K562 (cell line): ENCODE results near the gene IMMP2L. TPM values are rescaled to one million over a fixed set of nuclear protein-coding genes. Genes with fewer than 3 reads are reported as not detected.

Source experiments
- ATAC-seq: fragments of 200-7000 bp; cut with Tn5 transposase; 3 replicates; pipeline ENCODE4 v1.9.1; 2020; ENCODE audit warnings: moderate library complexity
- BruUV-seq: library from RNA; stranded (reverse); fragments of 400-500 nt; replicated peaks from 2 replicates; lab custom pipeline; 2021; lab: Mats Ljungman, UMichigan
- CTCF ChIA-PET: fragments of 300-600 bp; formaldehyde crosslinking; extraction: SDS; loops from one replicate; lab custom pipeline; 2021; ENCODE audit warnings: low intra/inter-chr PET ratio; lab: Yijun Ruan, JAX
- POLR2A ChIA-PET: fragments of 300-600, 350-650 bp; sonication (Branson Sonifier 250); formaldehyde crosslinking; extraction: SDS; loops from one replicate; lab custom pipeline; 2021; ENCODE audit warnings: antibody characterized with exemption, inconsistent platforms; lab: Yijun Ruan, JAX
- DNase-seq, 4 experiments: peaks; one replicate each; pipeline versions ENCODE4 v3.0.0 to v3.0.0-alpha.2; 2011 to 2018; ENCODE audit warnings: low spot score in 3 of 4, mixed read lengths in 3 of 4; ENCODE audit errors: extremely low read depth in 1 of 4
- FAIRE-seq: peaks from 2 replicates; lab custom pipeline; 2011; peaks lifted over from hg19 to GRCh38; lab: Jason Lieb, UNC
- H2AFZ ChIP-seq: 2 replicates; pipeline ENCODE4 v1.6.0; 2011; ENCODE audit warnings: low read depth, low read length, control low read depth, inconsistent platforms
- H3K27ac ChIP-seq: fragments of 200-600 bp; 3 replicates; pipeline ENCODE4 v1.8.0; 2011; ENCODE audit warnings: low read depth, mild to moderate bottlenecking, control low read depth, inconsistent platforms, low read length, moderate library complexity, mixed read lengths; ENCODE audit errors: extremely low read depth
- H3K27me3 ChIP-seq, 2 experiments: fragments of 300-600 bp in 1 of 2; 2 replicates in 1 of 2; 3 replicates in 1 of 2; pipeline versions ENCODE4 v1.6.0 to v1.8.0; 2011; ENCODE audit warnings: inconsistent platforms in 2 of 2, low read length in 2 of 2, mild to moderate bottlenecking in 1 of 2, mixed read lengths in 1 of 2, moderate library complexity in 1 of 2; ENCODE audit not compliant: control insufficient read depth in 2 of 2, insufficient read depth in 2 of 2
- H3K36me3 ChIP-seq: fragments of 300-600 bp; 3 replicates; pipeline ENCODE4 v1.8.0; 2011; ENCODE audit warnings: mild to moderate bottlenecking, low read length, inconsistent platforms; ENCODE audit not compliant: control insufficient read depth, insufficient read depth
- H3K4me1 ChIP-seq, 2 experiments: fragments of 200-600 bp in 1 of 2; replicated peaks in 1 of 2; 2 replicates in 1 of 2; 3 replicates in 1 of 2; pipeline versions ENCODE4 v1.5.1 to v1.8.0; 2011; ENCODE audit warnings: inconsistent platforms in 2 of 2, low read length in 2 of 2, mild to moderate bottlenecking in 1 of 2, mixed read lengths in 1 of 2, moderate library complexity in 1 of 2; ENCODE audit not compliant: control insufficient read depth in 2 of 2, insufficient read depth in 2 of 2
- H3K4me2 ChIP-seq: 2 replicates; pipeline ENCODE4 v1.6.1; 2011; ENCODE audit warnings: low read length, control low read depth, inconsistent platforms, mixed read lengths; ENCODE audit not compliant: insufficient read depth
- H3K4me3 ChIP-seq: fragments of 200-600 bp; sonication (generic), shearing (Covaris generic); 2 replicates; pipeline ENCODE4 v1.5.1; 2016; ENCODE audit warnings: control low read depth, inconsistent platforms
- H3K79me2 ChIP-seq: fragments of 200-600 bp; 3 replicates; pipeline ENCODE4 v1.8.0; 2011; ENCODE audit warnings: low read length, inconsistent platforms; ENCODE audit not compliant: control insufficient read depth, insufficient read depth
- H3K9ac ChIP-seq, 2 experiments: 2 replicates each; pipeline versions ENCODE4 v1.6.0 to v1.6.1; 2011; ENCODE audit warnings: low read depth in 2 of 2, low read length in 2 of 2, control low read depth in 1 of 2, inconsistent platforms in 1 of 2, mild to moderate bottlenecking in 1 of 2, mixed read lengths in 1 of 2; ENCODE audit not compliant: insufficient read depth in 1 of 2
- H3K9me1 ChIP-seq: one replicate; pipeline ENCODE4 v1.6.0; 2011; ENCODE audit warnings: inconsistent platforms, mild to moderate bottlenecking, low read length, moderate library complexity; ENCODE audit not compliant: control insufficient read depth, insufficient read depth
- H3K9me3 ChIP-seq: replicated peaks from 2 replicates; pipeline ENCODE4 v1.5.1; 2011; ENCODE audit warnings: low read depth, low read length, inconsistent platforms; ENCODE audit not compliant: control insufficient read depth, insufficient read depth
- H4K20me1 ChIP-seq: replicated peaks from 2 replicates; pipeline ENCODE4 v1.6.1; 2011; ENCODE audit warnings: low read length, inconsistent platforms, mixed read lengths; ENCODE audit not compliant: control insufficient read depth, insufficient read depth
- BMI1 ChIP-seq: fragments of 150-350 bp; IDR thresholded peaks from 2 replicates; pipeline ENCODE4 v1.6.1; 2014; ENCODE audit warnings: low read length
- CEBPG ChIP-seq, 3 experiments: fragments of 200-800 bp in 1 of 3; sonication (Bioruptor generic) in 1 of 3; sonication (generic) in 1 of 3; formaldehyde crosslinking in 1 of 3; IDR thresholded peaks in 2 of 3; conservative IDR thresholded peaks in 1 of 3; 2 replicates each; pipeline versions ENCODE4 v1.6.1 to v1.8.0; 2016 to 2022; ENCODE audit warnings: missing compliant biosample characterization in 2 of 3, missing genetic modification characterization in 2 of 3, mild to moderate bottlenecking in 1 of 3, missing genetic modification reagents in 1 of 3
- HLTF ChIP-seq: fragments of 450-650 bp; IDR thresholded peaks from 2 replicates; pipeline ENCODE4 v1.6.1; 2016
- HMG20B ChIP-seq: fragments of 250-450 bp; sonication (Bioruptor Pico); IDR thresholded peaks from 2 replicates; pipeline ENCODE4 v1.5.0; 2021; ENCODE audit warnings: mild to moderate bottlenecking
- HMGN3 ChIP-seq: IDR thresholded peaks from 2 replicates; pipeline ENCODE4 v1.6.1; 2011; ENCODE audit warnings: borderline replicate concordance, low read depth, mild to moderate bottlenecking, mixed read lengths, low read length; ENCODE audit not compliant: insufficient read length; ENCODE audit errors: extremely low read depth
- MTA3 ChIP-seq: fragments of 450-650 bp; formaldehyde crosslinking; IDR thresholded peaks from 2 replicates; pipeline ENCODE4 v1.6.1; 2017; ENCODE audit warnings: mild to moderate bottlenecking, borderline replicate concordance
- PRPF4 ChIP-seq: fragments of 200-400 bp; formaldehyde crosslinking; IDR thresholded peaks from one replicate; pipeline ENCODE4 v1.6.1; 2017; ENCODE audit warnings: low read length, low read depth, mild to moderate bottlenecking; ENCODE audit not compliant: insufficient read depth, poor library complexity, severe bottlenecking
- RBM25 ChIP-seq: fragments of 200-400 bp; formaldehyde crosslinking; IDR thresholded peaks from 2 replicates; pipeline ENCODE4 v1.6.1; 2018; ENCODE audit warnings: low read length, low read depth, moderate library complexity; ENCODE audit not compliant: severe bottlenecking
- RNF219 ChIP-seq: fragments of 250-450 bp; sonication (Bioruptor Pico); IDR thresholded peaks from 2 replicates; pipeline ENCODE4 v1.5.0; 2022; ENCODE audit warnings: mild to moderate bottlenecking
- THAP7 ChIP-seq: fragments of 250-450 bp; sonication (Bioruptor Pico); IDR thresholded peaks from 2 replicates; pipeline ENCODE4 v1.5.0; 2021
- XRCC5 ChIP-seq: fragments of 200-400 bp; formaldehyde crosslinking; IDR thresholded peaks from 2 replicates; pipeline ENCODE4 v1.6.1; 2017; ENCODE audit warnings: low read depth, mild to moderate bottlenecking, low read length
- ZNF408 ChIP-seq: fragments of 250-450 bp; sonication (Bioruptor Pico); IDR thresholded peaks from 2 replicates; pipeline ENCODE4 v1.4.0; 2020; ENCODE audit warnings: low read depth, mild to moderate bottlenecking, moderate library complexity
- ZNF586 ChIP-seq: fragments of 450-650 bp; formaldehyde crosslinking; conservative IDR thresholded peaks from 2 replicates; pipeline ENCODE4 v1.4.0; 2020; ENCODE audit warnings: mild to moderate bottlenecking, moderate library complexity
- ZNF589 ChIP-seq: fragments of 200-800 bp; sonication (Bioruptor generic); IDR thresholded peaks from 2 replicates; pipeline ENCODE4 v1.6.1; 2016; ENCODE audit warnings: low read depth, missing genetic modification characterization, missing compliant biosample characterization
- WGBS: fragments of 100-300 bp; shearing (Covaris generic); methylation state at CpG from one replicate; pipeline ENCODE4 v1.1.6; 2016; ENCODE audit warnings: low coverage, mixed read lengths; ENCODE audit not compliant: insufficient coverage; ENCODE audit errors: missing lambda C conversion rate; 5-methylcytosine and 5-hydroxymethylcytosine counted together
- in situ Hi-C: fragments of 300-500 bp; cut with MboI; formaldehyde crosslinking; loops from 4 replicates; pipeline ENCODE4 v1.15.0; 2018; ENCODE audit warnings: inconsistent platforms, mixed read lengths
- intact Hi-C: fragments of 100-400 bp; cut with micrococcal nuclease; formaldehyde crosslinking; loops from 2 replicates; pipeline ENCODE4 v1.14.2; 2022
- polyA plus RNA-seq, 8 experiments: library from polyadenylated mRNA; depleted of rRNA in 4 of 8; stranded (reverse) in 5 of 8; unstranded in 3 of 8; fragments of >200 nt; fragmentation: Nextera tagmentation in 2 of 8; fragmentation: Illumina TruSeq in 1 of 8; extraction: Ambion mirVana in 2 of 8; extraction: Trizol in 1 of 8; gene quantifications; 2 replicates each; pipeline versions ENCODE4 v1.2.1 to v1.2.3, GENCODE V29; 2011 to 2014; ENCODE audit warnings: inconsistent platforms in 1 of 8, missing spikeins in 1 of 8
- total RNA-seq, 7 experiments: library from RNA; depleted of rRNA in 6 of 7; stranded (reverse); fragments of >200 nt in 6 of 7; fragmentation: Illumina TruSeq in 2 of 7; extraction: Trizol in 2 of 7; gene quantifications; 2 replicates each; pipeline versions ENCODE4 v1.2.1 to v1.2.3, GENCODE V29; 2011 to 2021; ENCODE audit warnings: low replicate concordance in 1 of 7

The IMMP2L gene
- total and polyA plus RNA-seq, 9 of the 15 experiments (the other 6 are each of a cell fraction or from before 2014, with no cell fraction given), result 29.7 to 116 (median 53.0) TPM

GRCh38 chr7:110890101-110890500 is 672.2 kb downstream of the IMMP2L start:
- H3K27me3 ChIP-seq, result no peaks in the 10 kb centered on the region
- 33% methylated on average over 4 of the region's 4 CpGs for WGBS
- in situ Hi-C loops (no loop called here), intact Hi-C loops (no loop called here)
- ATAC-seq (no peak), FAIRE-seq (no peak), DNase-seq (no peak)
- no peak overlapping the region for H2AFZ ChIP-seq
- no peak overlapping the region for H3K9ac ChIP-seq
- POLR2A ChIA-PET, result no interaction called here
- CTCF ChIA-PET, result no interaction called here
- TF ChIP-seq CEBPG (CRISPR knock-in tag; IDR thresholded peaks at IDR 0.05) (no peak), CEBPG (tag; conservative IDR thresholded peaks at IDR 0.05 in 1 of 2, IDR thresholded peaks at IDR 0.05 in 1 of 2) (no peak)
- no peaks in the 10 kb centered on the region for H3K4me1 ChIP-seq
- no peaks in the 10 kb centered on the region for H3K9me3 ChIP-seq
- H3K4me3 ChIP-seq, result no peak overlapping the region
- H3K27ac ChIP-seq, result no peak overlapping the region
- H4K20me1 ChIP-seq, result no peaks in the 10 kb centered on the region
- no peak overlapping the region for H3K4me2 ChIP-seq
- H3K79me2 ChIP-seq, result no peaks in the 10 kb centered on the region
- H3K36me3 ChIP-seq, result no peaks in the 10 kb centered on the region
- H3K9me1 ChIP-seq, result no peaks in the 10 kb centered on the region
- BruUV-seq, result no TSS peak

- Histone ChIP-seq H3K79me2 (no peaks in the 10 kb centered on the region), H3K4me2 (no peak overlapping the region), H3K9me3 (no peaks in the 10 kb centered on the region), H3K27ac (no peak overlapping the region), H2AFZ (no peak overlapping the region), H3K4me3 (no peak overlapping the region), H3K4me1 (no peaks in the 10 kb centered on the region), H3K9me1 (no peaks in the 10 kb centered on the region), H3K36me3 (no peaks in the 10 kb centered on the region), H3K27me3 (no peaks in the 10 kb centered on the region), H4K20me1 (no peaks in the 10 kb centered on the region), H3K9ac (no peak overlapping the region)
- ATAC-seq (peak; percentile 59), FAIRE-seq (no peak), DNase-seq (no peak)
- intact Hi-C loops (no loop called here), in situ Hi-C loops (no loop called here)
- no peak for TF ChIP-seq PRPF4
- no peak for TF ChIP-seq THAP7 (CRISPR knock-in tag)
- no peak for TF ChIP-seq HMG20B (CRISPR knock-in tag)
- TF ChIP-seq RNF219 (CRISPR knock-in tag), result no peak
- no peak for TF ChIP-seq XRCC5
- TF ChIP-seq ZNF589 (CRISPR knock-in tag), result no peak
- TF ChIP-seq HMGN3, result no peak
- TF ChIP-seq BMI1, result no peak
- TF ChIP-seq MTA3, result no peak
- TF ChIP-seq ZNF586 (CRISPR knock-in tag), result no peak
- TF ChIP-seq HLTF, result no peak
- no peak for TF ChIP-seq ZNF408 (CRISPR knock-in tag)
- no peak for TF ChIP-seq RBM25
- WGBS, result 45% methylated on average over 6 of the region's 6 CpGs
- POLR2A ChIA-PET, result interaction anchor here (1.0 kb wide), 1 partner anchor 10 kb away, joined by 3 read pairs; no protein-coding TSS in a partner anchor
- BruUV-seq, result no TSS peak
- CTCF ChIA-PET, result no interaction called here
Measured at GRCh38 chr7:110889335-110889734, 673.0 kb downstream of the IMMP2L start.
